PC-3 (cell line): ENCODE measurements around the gene FHAD1.

Source experiments
- EZH2 ChIP-seq: fragments of 300-600 bp; sonication (generic); IDR thresholded peaks from one replicate; pipeline ENCODE4 v1.6.1; 2017; ENCODE audit warnings: antibody characterized with exemption, mild to moderate bottlenecking, low read length; ENCODE audit not compliant: unreplicated experiment
- EZH2phosphoT487 ChIP-seq: fragments of 300-600 bp; sonication (generic); IDR thresholded peaks from 2 replicates; pipeline ENCODE4 v1.6.1; 2018; ENCODE audit warnings: mild to moderate bottlenecking, antibody characterized with exemption, low read length, borderline replicate concordance
- TF ChIP-seq, protein P1 (sequence below): fragments of 300-600 bp; sonication (generic); conservative IDR thresholded peaks from 2 replicates; pipeline ENCODE4 v1.5.1; 2017; ENCODE audit warnings: antibody characterized with exemption, low read depth, mild to moderate bottlenecking, low read length

DNA sequence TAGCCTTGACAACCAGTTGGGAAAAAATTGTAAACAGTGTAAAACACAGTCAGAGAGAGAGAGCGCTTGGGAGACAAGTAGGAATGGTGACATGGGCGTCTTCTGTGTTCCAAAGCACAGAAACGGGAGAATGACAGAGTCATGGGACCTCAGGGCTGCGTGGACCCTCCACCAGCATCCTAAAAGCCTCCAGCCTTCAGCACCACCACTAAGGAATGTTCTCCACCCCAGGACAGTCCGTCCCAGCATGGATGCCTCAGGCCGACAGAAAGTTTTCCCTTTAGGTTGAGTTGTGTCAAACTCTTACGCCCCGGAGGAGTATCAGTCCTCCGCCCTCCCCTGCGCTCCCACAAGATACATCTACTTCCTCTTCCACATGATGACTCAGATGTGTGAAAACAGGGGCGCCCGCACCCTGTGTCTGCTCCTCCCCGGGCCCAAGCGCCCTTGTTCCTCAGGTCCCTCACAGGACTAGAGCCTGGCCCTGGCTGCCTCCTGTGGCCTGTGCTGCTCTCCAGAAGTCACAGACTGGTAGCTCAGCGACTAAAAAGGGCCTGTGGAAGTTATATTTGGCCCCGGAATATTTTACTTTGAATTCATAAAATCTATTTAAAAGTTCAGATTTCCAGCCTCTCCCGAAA is 98.8 kb downstream of the FHAD1 start:
- TF ChIP-seq, protein P1, sequence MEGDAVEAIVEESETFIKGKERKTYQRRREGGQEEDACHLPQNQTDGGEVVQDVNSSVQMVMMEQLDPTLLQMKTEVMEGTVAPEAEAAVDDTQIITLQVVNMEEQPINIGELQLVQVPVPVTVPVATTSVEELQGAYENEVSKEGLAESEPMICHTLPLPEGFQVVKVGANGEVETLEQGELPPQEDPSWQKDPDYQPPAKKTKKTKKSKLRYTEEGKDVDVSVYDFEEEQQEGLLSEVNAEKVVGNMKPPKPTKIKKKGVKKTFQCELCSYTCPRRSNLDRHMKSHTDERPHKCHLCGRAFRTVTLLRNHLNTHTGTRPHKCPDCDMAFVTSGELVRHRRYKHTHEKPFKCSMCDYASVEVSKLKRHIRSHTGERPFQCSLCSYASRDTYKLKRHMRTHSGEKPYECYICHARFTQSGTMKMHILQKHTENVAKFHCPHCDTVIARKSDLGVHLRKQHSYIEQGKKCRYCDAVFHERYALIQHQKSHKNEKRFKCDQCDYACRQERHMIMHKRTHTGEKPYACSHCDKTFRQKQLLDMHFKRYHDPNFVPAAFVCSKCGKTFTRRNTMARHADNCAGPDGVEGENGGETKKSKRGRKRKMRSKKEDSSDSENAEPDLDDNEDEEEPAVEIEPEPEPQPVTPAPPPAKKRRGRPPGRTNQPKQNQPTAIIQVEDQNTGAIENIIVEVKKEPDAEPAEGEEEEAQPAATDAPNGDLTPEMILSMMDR: no peak
- no peak for TF ChIP-seq EZH2
- TF ChIP-seq EZH2phosphoT487: no peak
